MM.1S (cell line): ENCODE data around the gene RTN4RL1.
"Not testable (repeated sequence)": the region's sequence is repeated elsewhere in the genome, so short reads cannot be mapped to it uniquely, and the experiment has no call there.

Experiments used
- DNase-seq: peaks from one replicate; pipeline ENCODE4 v3.0.0-alpha.2; 2015
- H2AFZ ChIP-seq: fragments of 300-600 bp; sonication (generic); 2 replicates; pipeline ENCODE4 v1.6.0; 2016; ENCODE audit warnings: antibody characterized with exemption, low read length
- H3F3A ChIP-seq: fragments of 300-600 bp; sonication (generic); 2 replicates; pipeline ENCODE4 v1.6.1; 2016; ENCODE audit warnings: mild to moderate bottlenecking, antibody characterized with exemption, low read length, moderate library complexity, mixed read lengths; ENCODE audit not compliant: insufficient read depth
- H3K27ac ChIP-seq: fragments of 300-600 bp; sonication (generic); 2 replicates; pipeline ENCODE4 v1.5.1; 2016; ENCODE audit warnings: mild to moderate bottlenecking, low read length
- H3K27me3 ChIP-seq: fragments of 300-600 bp; sonication (generic); replicated peaks from 2 replicates; pipeline ENCODE4 v1.6.0; 2016; ENCODE audit warnings: low read length; ENCODE audit not compliant: insufficient read depth
- H3K36me3 ChIP-seq: fragments of 300-600 bp; sonication (generic); replicated peaks from 2 replicates; pipeline ENCODE4 v1.6.1; 2016; ENCODE audit warnings: mild to moderate bottlenecking, low read length, mixed read lengths; ENCODE audit not compliant: insufficient read depth
- H3K4me1 ChIP-seq: fragments of 300-600 bp; sonication (generic); 2 replicates; pipeline ENCODE4 v1.6.1; 2016; ENCODE audit warnings: low read length, mixed read lengths
- H3K4me2 ChIP-seq: fragments of 300-600 bp; sonication (generic); 2 replicates; pipeline ENCODE4 v1.6.0; 2016; ENCODE audit warnings: low read depth, low read length
- H3K4me3 ChIP-seq: fragments of 300-600 bp; sonication (generic); 2 replicates; pipeline ENCODE4 v1.5.1; 2016; ENCODE audit warnings: low read length, mixed read lengths
- H3K79me2 ChIP-seq: fragments of 300-600 bp; sonication (generic); 2 replicates; pipeline ENCODE4 v1.6.1; 2016; ENCODE audit warnings: mixed run types, low read length, mixed read lengths
- H3K9ac ChIP-seq: fragments of 300-600 bp; sonication (generic); 2 replicates; pipeline ENCODE4 v1.6.1; 2016; ENCODE audit warnings: low read length, mixed read lengths
- H3K9me2 ChIP-seq: fragments of 300-600 bp; sonication (generic); replicated peaks from 2 replicates; pipeline ENCODE4 v1.6.1; 2016; ENCODE audit warnings: mild to moderate bottlenecking, low read length, mixed read lengths; ENCODE audit not compliant: insufficient read depth
- H3K9me3 ChIP-seq: fragments of 300-600 bp; sonication (generic); replicated peaks from 2 replicates; pipeline ENCODE4 v1.6.1; 2016; ENCODE audit warnings: mild to moderate bottlenecking, low read length, mixed read lengths; ENCODE audit not compliant: insufficient read depth
- H4K20me1 ChIP-seq: fragments of 300-600 bp; sonication (generic); 2 replicates; pipeline ENCODE4 v1.6.1; 2016; ENCODE audit warnings: mild to moderate bottlenecking, low read length, moderate library complexity, mixed read lengths; ENCODE audit not compliant: insufficient read depth
- EZH2 ChIP-seq: fragments of 300-600 bp; sonication (generic); optimal IDR thresholded peaks from 2 replicates; pipeline ENCODE3; 2017; ENCODE audit warnings: low read depth, mild to moderate bottlenecking, antibody characterized with exemption, low read length, mixed read lengths
- EZH2phosphoT487 ChIP-seq: fragments of 300-600 bp; sonication (generic); IDR thresholded peaks from 2 replicates; pipeline ENCODE4 v1.6.1; 2018; ENCODE audit warnings: antibody characterized with exemption, low read length
- TF ChIP-seq, protein P1 (sequence below): fragments of 300-600 bp; sonication (generic); IDR thresholded peaks from 2 replicates; pipeline ENCODE4 v1.5.1; 2016; ENCODE audit warnings: antibody characterized with exemption, low read length, mixed read lengths

RTN4RL1 gene

GRCh38 chr17:2013994-2014317, 11.2 kb downstream of the RTN4RL1 start:
- Histone ChIP-seq H3F3A (no peaks in the 10 kb centered on the region; the same call in 1 of the 2 replicates), H3K27me3 (peaks cover 79% of the 10 kb centered on the region), H3K4me2 (no peak overlapping the region), H3K9me2 (no peaks in the 10 kb centered on the region), H3K4me3 (no peak overlapping the region), H4K20me1 (no peaks in the 10 kb centered on the region), H3K79me2 (no peaks in the 10 kb centered on the region), H3K27ac (no peak overlapping the region), H3K4me1 (peaks cover 15% of the 10 kb centered on the region), H2AFZ (no peak overlapping the region), H3K9ac (no peak overlapping the region), H3K9me3 (no peaks in the 10 kb centered on the region), H3K36me3 (no peaks in the 10 kb centered on the region)
- DNase-seq = no peak
- TF ChIP-seq EZH2 = no peak
- no peak for TF ChIP-seq EZH2phosphoT487
- TF ChIP-seq, protein P1, sequence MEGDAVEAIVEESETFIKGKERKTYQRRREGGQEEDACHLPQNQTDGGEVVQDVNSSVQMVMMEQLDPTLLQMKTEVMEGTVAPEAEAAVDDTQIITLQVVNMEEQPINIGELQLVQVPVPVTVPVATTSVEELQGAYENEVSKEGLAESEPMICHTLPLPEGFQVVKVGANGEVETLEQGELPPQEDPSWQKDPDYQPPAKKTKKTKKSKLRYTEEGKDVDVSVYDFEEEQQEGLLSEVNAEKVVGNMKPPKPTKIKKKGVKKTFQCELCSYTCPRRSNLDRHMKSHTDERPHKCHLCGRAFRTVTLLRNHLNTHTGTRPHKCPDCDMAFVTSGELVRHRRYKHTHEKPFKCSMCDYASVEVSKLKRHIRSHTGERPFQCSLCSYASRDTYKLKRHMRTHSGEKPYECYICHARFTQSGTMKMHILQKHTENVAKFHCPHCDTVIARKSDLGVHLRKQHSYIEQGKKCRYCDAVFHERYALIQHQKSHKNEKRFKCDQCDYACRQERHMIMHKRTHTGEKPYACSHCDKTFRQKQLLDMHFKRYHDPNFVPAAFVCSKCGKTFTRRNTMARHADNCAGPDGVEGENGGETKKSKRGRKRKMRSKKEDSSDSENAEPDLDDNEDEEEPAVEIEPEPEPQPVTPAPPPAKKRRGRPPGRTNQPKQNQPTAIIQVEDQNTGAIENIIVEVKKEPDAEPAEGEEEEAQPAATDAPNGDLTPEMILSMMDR = no peak

- not testable (repeated sequence) for H3K9me3 ChIP-seq, H3K36me3 ChIP-seq, H4K20me1 ChIP-seq, H3F3A ChIP-seq, H3K4me3 ChIP-seq, H3K27ac ChIP-seq, H3K9ac ChIP-seq, H3K4me2 ChIP-seq, DNase-seq, H2AFZ ChIP-seq, H3K9me2 ChIP-seq, H3K79me2 ChIP-seq
- Histone ChIP-seq H3K27me3 (peaks cover 79% of the 10 kb centered on the region), H3K4me1 (peaks cover 15% of the 10 kb centered on the region)
These were observed 11.7 kb downstream of the RTN4RL1 start for GRCh38 chr17:2013220-2013993.

DNA sequence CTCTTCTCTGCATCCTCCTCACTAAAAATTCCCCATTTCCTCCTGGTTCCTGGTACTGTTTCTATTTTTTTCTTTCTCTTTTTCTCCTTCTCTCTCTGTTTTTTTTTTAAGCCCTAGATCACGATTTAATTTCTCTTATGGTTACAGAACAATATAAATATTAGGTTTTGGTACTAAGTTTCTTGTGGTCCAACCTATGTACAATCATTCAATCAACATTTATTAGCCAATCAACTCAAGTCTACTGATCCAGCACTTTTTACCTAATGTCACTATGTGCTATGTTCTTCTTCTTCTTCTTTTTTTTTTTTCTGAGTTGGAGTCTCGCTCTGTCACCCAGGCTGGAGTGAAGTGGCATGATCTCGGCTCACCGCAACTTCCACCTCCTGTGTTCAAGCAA, 12.6 kb downstream of the RTN4RL1 start:
- H3K4me3 ChIP-seq = no peak overlapping the region
- no peaks in the 10 kb centered on the region for H4K20me1 ChIP-seq
- H2AFZ ChIP-seq = no peak overlapping the region
- peaks cover 8% of the 10 kb centered on the region for H3K4me1 ChIP-seq
- H3K36me3 ChIP-seq = no peaks in the 10 kb centered on the region
- TF ChIP-seq EZH2 (no peak), EZH2phosphoT487 (no peak)
- TF ChIP-seq, protein P1 = no peak
- no peaks in the 10 kb centered on the region; the same call in 1 of the 2 replicates for H3F3A ChIP-seq
- no peak overlapping the region for H3K9ac ChIP-seq
- H3K9me2 ChIP-seq = no peaks in the 10 kb centered on the region
- H3K79me2 ChIP-seq = no peaks in the 10 kb centered on the region
- no peaks in the 10 kb centered on the region for H3K9me3 ChIP-seq
- H3K27me3 ChIP-seq = peaks cover 79% of the 10 kb centered on the region
- no peak overlapping the region for H3K4me2 ChIP-seq
- no peak for DNase-seq
- H3K27ac ChIP-seq = no peak overlapping the region
